Stimulated activated CD4-positive, alpha-beta T cell treated with anti-CD3 and anti-CD28 coated beads, Interleukin-1b, Interleukin-23, amount 100 ng/mL, for 1 hour (primary cell): ENCODE results near the gene HOXA5.

Source experiments
- DNase-seq, 2 donors: peaks; one replicate each; pipeline ENCODE4 v3.0.0-alpha.2; 2020; ENCODE audit warnings: low read depth in 2 of 2

The HOXA5 gene

DNA sequence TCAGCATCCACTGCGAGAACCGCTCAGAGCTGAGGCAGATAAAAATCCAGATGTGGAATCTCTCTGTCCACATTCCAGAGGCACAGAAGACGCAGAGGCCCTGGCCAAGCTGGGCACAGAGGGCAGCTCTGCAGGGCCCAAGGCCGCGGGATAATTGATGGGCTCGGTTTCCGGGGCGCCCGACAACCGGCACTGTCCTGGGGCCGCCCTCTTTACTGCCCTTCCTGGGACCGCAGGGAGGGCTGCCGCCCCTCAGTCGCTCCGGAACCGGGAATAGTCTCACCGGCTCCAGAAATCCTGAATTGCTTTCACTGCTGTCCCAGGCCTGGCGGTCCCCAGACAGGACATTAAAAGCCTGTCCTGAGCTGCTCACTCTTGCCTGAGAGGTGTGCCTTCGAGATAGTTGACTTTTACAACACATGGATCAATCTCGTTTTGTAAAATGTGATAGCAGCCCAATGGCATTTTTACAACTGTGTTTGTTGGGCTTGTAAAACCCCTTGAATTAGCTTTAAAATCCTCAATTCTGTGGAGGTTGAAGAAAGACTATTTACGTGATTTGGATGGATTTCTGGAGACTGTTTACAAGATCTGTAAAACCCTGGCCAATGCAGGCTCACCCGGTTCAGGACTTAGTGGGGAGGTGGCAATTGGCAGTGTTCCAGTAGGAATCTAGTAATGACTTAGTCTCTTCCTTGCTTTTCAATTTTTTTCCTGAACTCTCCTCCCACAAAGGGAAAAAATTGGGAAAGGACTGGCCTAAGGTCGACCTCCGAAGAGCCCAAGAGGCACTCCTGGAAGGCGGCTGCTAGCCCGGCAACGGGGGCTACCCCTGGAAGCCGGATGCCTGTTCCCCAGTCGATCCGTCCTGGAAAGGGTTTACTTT, 5.5 kb upstream of the HOXA5 start:
- no peak for DNase-seq

DNA sequence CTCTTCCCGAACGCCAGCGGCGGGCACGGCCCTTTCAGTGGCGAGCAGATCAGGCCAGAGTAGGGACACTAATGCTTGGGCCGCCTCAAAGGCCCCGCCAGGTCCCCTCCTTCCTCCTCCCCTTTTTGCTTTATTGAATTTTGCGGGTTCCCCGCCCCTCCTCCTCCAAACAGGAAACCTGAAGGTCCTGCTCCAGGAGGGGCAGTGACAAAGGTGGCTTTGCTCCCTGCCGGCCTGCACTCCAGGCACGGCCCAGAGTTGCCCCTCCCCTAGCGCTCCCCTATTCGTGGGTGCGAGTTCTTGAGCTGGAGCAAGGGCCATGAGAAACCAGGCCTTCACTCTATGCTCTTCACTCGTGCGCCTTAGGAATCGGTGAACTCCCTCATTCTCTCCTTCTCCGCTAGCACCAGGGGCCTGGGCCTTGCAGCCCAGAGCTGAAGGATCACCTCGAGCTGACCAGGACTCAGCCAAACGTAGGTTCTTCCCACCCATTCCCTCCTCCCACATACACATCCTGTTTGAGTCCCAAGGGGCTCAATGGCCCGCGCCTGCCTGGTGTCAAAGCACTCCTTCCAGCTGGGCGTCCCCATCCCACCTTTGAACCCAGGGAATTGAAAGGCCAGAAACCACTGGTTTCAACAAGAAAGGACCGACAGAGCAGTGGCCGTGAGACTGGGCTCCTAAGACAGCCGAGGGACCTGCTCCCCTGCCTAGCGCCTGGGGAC, 4.7 kb upstream of the HOXA5 start:
- DNase-seq = no peak

- no peak for DNase-seq
These were observed 3.9 kb upstream of the HOXA5 start, which contains the start of gene HOXA6 for GRCh38 chr7:27147199-27148030. Gene HOXA6, minus strand, starts transcription at chr7:27147774. Its CDS starts 25 bp downstream, at chr7:27147749.

GRCh38 chr7:27146491-27147198, 3.2 kb upstream of the HOXA5 start:
- DNase-seq = no peak

GRCh38 chr7:27145914-27146412, 2.5 kb upstream of the HOXA5 start:
- DNase-seq = no peak

- DNase-seq = no peak
These were observed 1.9 kb upstream of the HOXA5 start for GRCh38 chr7:27145165-27145913.

DNA sequence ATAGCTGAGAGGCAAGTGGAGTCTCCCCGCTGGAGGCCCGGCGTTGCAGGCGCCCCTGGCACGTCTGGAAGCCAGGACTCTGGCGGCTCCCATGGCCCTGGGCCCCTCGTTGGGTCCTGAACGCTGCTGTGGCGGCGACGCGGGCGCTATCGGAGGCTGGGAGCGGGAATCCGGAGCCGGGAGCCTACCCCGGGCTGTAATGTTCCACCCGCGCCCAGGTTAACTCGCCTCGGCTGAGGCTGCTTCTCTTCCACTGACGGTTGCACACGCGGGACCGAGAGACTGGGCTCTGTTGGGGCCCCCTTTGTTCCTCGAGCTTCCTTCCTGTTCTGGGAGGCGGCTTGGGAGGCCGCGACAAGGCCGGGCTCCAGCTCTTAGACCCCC, 1.3 kb upstream of the HOXA5 start:
- DNase-seq = no peak

GRCh38 chr7:27143950-27144780, 684 bp upstream of the HOXA5 start:
- no peak for DNase-seq

DNA sequence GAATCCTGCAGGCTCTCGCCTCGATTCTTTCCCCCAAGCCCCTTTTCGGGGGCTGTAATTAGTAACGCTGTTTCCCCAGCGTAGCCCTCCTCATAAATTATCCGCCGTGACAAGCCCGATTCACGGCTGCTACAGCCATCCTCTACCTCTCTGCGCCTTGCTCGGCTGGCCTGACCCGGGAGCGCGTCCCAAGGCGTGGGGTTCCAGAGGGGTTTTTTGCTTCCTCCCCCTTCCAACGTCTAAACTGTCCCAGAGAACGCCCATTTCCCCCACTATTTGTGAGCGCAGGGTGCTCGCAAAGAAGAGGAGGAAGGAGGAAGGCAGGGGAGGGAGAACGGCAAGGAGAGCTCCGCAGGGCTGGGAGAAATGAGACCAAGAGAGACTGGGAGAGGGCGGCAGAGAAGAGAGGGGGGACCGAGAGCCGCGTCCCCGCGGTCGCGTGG, 880 bp downstream of the HOXA5 start:
- no peak for DNase-seq

GRCh38 chr7:27141923-27142579, 1.4 kb downstream of the HOXA5 start:
- no peak for DNase-seq

DNA sequence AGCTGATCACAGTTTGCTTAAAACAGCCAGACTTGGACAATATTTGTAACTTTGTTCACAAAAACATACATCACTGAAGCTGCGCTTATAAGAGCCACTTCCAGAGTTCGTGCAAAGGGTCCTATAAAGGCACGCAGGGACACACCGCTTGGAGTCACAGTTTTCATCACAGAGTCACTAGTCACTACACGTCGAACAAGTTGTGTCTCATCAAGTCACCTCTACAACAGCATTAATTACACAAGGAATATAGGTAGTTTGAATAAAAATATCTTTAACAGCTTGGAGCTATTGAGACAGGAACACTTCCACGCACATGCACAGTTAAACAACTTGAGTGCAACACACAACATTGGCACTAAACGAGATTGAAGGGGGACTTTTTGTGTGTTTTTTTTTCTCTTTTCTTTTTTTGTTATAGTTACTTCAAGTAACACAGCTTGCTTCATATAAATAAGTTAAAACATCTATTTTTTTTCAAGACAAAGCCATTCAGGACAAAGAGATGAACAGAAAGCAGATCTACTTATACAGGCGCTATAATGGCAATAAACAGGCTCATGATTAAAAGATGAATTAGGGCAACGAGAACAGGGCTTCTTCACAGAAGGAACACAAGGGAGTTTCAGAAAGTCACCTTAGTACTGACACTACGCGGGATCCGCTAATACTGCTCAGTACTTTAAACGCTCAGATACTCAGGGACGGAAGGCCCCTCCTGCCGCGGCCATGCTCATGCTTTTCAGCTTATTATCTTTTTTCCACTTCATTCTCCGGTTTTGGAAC, 2.2 kb downstream of the HOXA5 start:
- DNase-seq = no peak

- DNase-seq = no peak
These were observed 3.2 kb downstream of the HOXA5 start for GRCh38 chr7:27140126-27140857.

- DNase-seq = no peak
These were observed 4.0 kb downstream of the HOXA5 start for GRCh38 chr7:27139334-27140125.

GRCh38 chr7:27138985-27139333, 4.5 kb downstream of the HOXA5 start:
- no peak for DNase-seq

DNA sequence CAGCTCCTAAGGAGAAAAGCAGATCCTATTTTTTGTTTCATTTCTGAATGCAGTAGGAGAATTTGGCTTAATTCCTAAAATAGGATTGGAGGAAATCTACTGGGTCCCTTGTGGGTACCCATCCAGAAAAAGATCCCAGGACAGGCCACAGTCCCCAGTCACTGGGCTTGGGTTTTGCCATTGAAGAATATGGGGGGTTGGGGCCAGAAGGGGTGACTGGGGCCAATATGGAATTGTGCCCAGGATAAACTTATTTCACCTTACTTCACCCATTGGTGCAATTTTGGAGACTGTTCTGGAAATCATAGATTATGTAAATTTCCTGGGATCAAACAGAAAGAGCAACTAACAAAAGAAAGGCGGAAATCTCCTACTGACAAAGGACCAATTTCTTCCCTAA, 5.0 kb downstream of the HOXA5 start:
- DNase-seq = no peak

DNA sequence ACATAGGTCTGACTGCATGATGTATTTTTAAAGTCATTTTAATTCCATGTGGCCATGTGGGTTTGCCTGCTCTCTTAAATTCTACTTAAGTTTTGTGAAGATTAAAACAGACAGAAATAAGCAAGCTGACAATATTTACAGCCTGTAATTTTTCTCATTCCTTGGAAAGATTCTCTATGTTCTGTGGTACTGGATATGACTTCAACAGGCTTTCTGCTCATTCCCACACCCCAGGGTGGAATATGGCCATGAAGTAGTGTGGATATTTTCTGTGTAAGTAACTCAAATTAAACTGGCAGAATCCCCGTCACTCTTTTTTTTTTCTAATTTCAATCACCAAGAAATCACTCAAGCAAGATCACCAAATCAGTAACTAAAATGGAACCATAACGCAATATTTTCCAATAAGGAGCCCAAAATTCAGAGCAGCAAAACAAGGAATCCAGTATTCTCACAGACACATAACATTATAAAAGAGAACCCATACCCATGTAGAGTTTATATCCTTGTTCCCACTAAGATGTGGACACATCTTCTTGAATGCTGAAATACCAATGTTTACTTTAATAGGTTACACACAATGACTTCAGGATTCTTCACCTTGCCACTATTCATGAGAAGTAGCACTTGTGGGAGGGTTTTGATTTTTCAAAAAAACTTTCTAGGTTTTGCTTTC, 5.7 kb downstream of the HOXA5 start:
- no peak for DNase-seq
